SU-DHL-6 (cell line): Measurements from ENCODE around the gene TREH.

Source experiments
- CTCF ChIP-seq: fragments of 200-600 bp; sonication (generic); IDR thresholded peaks from one replicate; pipeline ENCODE4 v1.5.1; 2017; ENCODE audit warnings: antibody characterized with exemption, mild to moderate bottlenecking, low read length, moderate library complexity; ENCODE audit not compliant: insufficient read depth, poor library complexity, severe bottlenecking
- EZH2phosphoT487 ChIP-seq: fragments of 200-600 bp; sonication (generic), shearing (Covaris generic); conservative IDR thresholded peaks from 2 replicates; pipeline ENCODE4 v1.6.1; 2018; ENCODE audit warnings: mild to moderate bottlenecking, antibody characterized with exemption, low read length, moderate library complexity, mixed read lengths

GRCh38 chr11:118650366-118650765, 29.1 kb downstream of the TREH start:
- TF ChIP-seq CTCF (no peak), EZH2phosphoT487 (no peak)
